Stimulated activated CD8-positive, alpha-beta memory T cell treated with anti-CD3 and anti-CD28 coated beads, Interleukin-15, amount 100 ng/mL, for 1 hour (primary cell): ENCODE measurements around the gene CPED1.

Source experiments
- DNase-seq: peaks from one replicate; pipeline ENCODE4 v3.0.0-alpha.2; 2020; ENCODE audit warnings: low read depth

The CPED1 gene

DNA sequence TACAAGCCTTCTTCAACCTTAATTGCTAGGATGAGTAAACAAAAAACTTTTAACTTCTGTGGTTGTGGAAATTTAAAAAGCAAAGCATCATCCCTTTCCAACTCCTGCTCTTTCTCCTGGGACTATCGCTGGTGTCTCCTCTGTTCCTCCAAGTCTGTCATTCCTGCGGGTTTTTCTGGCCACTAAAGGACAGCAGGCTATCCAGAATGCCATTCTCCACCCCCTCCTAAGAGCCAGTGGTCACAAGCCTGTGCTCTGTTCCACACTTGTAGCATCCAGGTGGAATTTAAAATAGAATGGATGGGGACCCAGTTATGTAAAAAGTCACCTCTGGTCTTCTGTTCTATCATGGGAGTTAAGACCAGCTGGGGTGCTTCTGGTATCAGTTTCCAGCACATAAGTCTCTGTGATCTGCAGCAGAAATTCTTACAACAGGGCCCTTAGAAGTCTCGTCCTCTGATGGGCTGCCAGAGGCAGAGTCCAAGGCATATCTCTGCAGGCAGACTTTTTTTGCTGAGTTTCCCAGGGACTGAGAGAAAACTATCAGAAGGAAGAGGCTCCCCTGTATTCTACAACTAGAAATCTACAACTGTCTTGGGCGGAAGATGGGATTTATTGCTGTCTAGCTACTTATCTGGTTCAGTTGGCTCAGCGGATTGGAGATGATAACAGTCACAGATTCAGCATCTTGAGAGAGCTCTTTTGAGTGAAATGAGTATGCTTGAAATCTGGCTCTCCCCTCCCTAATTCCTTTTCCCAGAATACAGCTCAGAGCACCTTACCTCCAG lies 335.2 kb downstream of the CPED1 start:
- DNase-seq, result no peak

DNA sequence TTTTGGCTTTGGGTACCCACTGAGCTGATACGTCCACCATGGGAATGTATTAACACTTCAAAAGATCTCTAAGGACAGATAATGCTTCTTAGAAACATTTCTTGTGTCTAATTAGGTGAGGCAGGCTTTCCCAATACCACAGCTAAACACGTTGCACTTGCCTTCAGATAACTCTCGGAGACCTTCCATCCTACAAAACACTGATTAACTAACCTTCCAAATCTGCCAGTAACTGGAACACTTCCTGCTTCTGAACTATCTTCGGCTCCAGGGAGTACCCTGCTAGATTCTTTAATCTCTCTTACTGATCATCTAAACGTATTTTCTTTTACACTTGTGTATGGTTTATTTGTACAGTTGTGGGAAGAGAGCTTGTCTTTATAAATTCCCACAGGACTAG lies 339.2 kb downstream of the CPED1 start:
- DNase-seq, result no peak

DNA sequence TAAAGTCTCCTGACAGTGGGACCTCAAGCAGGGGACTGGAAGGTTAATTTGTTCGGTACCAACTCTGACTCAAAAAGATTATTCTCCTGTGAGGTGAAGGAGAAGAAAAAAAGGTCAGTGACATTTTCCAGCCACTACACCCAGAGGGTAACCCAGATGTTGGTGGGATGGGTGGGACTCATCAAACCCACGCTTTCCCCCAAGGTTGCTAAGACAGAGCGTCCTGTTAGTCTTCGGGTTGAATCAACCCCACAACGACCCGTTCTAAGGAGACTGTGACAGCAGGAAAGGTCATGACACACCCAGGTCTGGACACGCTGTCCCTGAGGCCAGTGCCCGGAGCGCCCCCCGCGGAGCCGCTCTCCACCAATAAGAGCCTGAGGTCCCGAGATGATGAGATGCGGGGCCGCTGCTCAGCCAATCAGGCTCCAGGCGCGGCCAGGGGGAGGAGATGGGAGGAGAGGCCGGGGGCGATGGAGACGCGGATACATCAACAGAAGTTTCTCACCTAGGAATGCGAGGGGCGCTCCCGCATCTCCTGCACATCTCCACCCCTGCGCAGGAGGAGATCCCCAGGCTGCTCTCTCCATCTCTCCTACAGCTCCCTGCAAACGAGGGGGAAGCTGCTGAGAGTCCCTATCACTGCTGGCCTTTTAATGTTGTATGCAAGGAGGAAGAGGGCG lies 340.1 kb downstream of the CPED1 start, which contains the start of gene WNT16:
Gene WNT16 (plus strand): TSS at position 493 of the 683 bp plus-strand sequence. CDS start 293 bp downstream, outside the sequence.
- DNase-seq, result no peak

DNA sequence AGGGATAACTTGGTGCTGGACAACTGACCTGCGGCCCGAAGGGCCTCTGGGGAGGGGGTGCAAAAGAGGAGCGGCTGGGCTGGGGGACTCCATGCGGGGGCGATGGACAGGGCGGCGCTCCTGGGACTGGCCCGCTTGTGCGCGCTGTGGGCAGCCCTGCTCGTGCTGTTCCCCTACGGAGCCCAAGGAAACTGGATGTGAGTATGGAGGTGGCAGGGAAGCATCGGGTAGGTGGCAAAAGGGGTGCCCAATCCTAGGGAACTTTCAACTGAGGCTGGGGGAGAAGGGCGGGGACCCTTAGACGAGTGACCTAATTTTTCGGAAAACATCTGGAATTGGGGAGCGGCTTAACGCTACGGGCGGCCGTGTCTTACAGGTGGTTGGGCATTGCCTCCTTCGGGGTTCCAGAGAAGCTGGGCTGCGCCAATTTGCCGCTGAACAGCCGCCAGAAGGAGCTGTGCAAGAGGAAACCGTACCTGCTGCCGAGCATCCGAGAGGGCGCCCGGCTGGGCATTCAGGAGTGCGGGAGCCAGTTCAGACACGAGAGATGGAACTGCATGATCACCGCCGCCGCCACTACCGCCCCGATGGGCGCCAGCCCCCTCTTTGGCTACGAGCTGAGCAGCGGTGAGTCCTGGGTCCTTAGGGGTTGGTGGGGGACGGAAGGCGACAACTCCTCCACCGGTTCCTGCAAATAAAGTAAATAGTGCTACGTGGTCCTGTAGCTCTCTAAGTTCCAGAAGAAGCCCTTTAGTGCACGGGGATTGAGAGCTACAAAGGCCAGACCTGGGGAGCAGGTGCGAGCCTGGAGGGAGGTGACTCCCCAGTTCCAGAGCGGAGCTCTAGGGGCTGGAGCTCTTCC lies 340.9 kb downstream of the CPED1 start:
- no peak for DNase-seq

DNA sequence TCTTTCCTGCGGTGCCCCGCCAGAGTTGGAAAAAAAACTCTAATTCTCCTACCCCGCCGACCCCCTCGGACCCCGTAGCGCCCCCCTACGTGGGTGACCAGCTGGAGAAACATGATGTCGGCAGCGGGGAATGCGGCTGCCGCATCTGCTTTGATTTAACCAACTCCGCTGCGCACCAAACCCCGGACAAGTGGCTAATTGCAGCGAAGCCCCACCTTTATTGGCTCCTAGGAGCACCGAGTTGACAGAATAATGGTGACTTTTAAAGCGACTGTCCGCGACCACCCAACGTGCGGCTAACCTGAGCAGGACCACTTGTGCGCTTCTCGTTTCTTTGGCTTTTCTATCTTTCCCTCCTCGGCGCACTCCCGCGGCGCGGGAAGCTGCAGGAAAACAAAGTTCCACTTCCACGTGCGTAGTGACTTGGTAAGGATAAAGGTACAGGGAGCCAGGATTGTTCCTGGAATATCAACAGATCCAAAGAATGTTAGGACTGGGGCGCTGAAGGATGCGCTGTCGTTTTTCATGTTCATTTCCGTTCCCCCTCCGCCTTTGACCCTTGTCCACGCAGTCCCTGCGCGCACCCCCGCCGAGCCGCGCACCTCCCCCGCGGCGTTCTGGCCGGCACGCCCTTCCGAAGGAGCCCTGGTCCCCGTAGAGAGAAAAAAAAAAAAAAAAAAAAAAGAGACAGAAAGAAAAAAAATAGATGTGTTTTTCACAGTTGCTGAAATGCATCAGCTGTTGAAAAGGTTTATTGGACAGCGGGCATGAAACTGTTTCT lies 341.7 kb downstream of the CPED1 start:
- no peak for DNase-seq

DNA sequence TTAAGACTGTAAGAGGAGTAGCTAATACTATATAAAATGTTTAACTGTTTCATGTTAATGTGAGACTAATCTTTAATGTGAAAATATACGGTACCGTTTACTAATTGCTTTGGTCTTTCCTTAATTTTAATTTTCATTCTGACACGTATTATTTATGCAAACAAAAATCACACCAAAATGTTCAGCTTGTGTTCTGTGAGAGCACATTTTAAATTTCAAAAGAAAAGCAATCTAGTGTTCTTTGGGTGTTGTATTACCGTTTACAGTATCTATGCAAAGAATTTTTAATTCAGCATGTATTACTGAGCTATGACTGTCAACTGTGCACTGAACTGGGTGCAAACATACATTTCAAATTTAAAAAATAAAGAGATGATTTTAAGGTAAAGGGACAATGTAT lies 342.5 kb downstream of the CPED1 start:
- DNase-seq, result no peak

DNA sequence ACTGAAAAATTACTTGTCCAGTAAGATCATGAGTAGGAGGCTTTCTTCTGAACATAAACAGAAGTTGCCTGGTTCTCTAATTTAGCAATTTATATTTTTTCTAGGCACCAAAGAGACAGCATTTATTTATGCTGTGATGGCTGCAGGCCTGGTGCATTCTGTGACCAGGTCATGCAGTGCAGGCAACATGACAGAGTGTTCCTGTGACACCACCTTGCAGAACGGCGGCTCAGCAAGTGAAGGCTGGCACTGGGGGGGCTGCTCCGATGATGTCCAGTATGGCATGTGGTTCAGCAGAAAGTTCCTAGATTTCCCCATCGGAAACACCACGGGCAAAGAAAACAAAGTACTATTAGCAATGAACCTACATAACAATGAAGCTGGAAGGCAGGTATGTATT lies 343.1 kb downstream of the CPED1 start:
- no peak for DNase-seq

DNA sequence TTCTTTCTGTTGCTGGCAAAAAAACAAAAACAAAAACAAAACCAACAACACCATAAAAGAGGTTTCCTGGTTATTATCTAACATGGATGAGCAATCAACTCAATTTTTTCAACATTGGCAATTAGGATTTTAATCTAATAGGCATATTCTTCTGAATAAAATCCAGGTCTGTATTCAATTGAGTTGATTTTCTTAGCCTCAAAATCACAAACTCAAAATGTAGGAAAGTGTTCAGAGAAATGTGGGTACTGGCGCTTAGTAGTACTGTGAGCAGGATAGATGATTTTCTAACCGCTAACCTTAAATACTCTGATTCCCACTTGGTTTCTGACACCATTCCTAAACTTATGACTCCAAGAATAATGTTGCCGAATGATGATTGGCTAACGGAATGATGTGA lies 345.9 kb downstream of the CPED1 start:
- no peak for DNase-seq

DNA sequence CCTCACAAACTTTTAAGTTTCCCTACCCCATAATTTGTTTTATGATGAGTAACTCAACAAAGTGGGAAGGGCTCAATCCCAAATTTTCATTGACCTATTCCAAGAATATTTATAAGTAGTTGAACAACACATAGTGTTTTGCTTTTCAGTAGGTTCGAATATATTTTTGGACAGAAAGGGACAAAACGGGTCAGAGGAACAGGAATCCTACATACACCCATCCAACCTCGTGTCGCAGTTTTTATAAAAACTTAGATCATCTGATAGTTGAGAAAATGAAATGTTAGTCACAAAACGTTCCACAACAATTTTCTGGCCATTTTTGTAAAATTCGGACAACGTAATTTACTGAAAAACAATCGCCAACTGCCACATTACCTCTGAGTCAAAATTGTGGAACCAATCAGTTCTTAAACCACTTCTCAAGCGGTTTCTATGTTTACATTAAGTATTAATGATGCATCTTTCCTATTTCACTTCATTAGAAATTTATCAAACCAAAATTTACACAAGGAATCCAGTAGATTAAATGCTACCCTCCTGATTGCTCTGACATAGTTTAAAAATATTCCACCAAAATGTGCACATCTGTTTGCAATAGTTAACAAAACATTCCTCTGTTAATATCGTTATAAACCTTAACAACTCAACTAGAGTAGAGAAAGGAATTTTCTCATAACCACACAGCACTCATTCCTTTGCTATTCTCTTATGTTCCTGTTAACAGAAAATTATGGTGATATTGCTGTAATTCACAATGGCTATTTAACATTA lies 346.6 kb downstream of the CPED1 start:
- no peak for DNase-seq

DNA sequence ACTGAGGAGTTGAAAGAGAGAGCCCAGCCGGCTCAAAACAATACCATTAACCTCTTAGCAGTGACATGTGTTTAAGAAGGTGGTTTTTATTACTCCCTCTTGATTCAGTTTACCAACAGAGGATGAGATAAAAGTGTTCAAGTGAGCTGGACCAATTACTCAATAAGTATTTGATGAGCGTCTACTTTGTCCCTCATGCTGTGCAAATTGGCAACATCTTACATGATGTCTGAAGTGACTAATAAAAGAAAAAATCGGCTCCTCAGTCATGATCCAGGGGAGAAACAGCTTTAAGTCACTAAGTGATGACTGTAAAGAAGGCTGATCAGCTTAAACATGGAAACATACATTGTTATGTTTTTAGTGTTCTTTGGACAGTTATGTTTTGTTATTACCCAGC lies 348.1 kb downstream of the CPED1 start:
- DNase-seq, result no peak

DNA sequence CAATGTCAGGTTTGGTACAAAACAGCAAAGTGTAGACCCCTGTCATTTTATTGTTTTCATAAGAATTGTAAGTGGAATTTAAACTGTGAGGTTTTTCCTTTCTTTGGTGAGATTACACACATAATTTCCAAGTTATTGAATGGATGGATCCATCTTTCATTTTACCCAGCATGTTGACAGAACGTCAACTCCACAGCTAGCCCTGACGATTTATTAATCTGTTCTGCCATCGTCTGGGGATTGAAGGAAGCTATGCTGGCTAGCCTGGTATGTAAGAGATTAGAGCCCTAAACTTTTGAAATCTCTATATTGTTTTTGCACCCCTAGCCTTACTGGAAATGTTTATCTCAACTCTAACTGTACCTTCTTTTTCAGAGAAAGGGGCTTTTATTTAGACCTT lies 348.9 kb downstream of the CPED1 start:
- no peak for DNase-seq

DNA sequence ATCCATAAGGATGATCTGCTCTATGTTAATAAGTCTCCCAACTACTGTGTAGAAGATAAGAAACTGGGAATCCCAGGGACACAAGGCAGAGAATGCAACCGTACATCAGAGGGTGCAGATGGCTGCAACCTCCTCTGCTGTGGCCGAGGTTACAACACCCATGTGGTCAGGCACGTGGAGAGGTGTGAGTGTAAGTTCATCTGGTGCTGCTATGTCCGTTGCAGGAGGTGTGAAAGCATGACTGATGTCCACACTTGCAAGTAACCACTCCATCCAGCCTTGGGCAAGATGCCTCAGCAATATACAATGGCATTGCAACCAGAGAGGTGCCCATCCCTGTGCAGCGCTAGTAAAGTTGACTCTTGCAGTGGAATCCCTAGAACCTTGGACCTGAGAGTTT lies 350.6 kb downstream of the CPED1 start:
- DNase-seq, result no peak

DNA sequence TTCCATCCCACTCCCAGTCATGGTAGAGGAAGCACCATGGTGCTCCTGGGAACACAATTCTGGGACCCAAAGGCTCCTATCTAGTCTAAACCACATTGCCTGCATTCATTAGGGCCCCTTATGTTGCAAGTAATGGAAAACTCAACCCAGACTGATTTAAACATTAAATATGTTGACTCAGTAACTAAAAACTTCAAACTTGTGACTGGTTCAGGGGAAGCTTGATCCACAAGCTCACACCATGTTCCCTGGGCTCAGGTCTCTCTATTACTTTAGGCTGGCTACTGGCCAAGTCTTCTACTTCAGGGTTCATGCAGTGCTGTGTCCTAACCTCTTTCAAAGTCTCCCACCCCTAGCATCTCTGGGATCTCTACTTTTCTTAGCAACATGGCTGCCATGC lies 353.4 kb downstream of the CPED1 start:
- DNase-seq, result no peak

DNA sequence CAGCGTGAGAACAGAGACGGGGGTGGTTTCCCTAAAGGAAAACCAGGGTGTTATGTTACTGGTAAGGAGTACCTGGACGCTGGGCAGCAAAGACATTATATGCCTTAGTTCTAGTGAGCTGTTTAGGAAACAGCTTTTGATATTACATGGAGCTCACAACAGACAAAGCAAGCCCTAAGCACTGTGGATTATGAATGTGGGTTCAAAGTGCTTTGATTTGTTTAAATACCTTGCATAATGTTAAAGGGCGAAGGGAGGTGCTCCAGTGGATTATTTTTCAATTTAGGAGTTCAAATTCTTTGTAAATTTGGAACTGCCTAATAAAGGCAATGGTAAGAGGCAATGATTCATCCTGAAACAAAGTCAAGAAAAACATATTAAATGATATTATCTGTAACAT lies 354.1 kb downstream of the CPED1 start:
- no peak for DNase-seq

DNA sequence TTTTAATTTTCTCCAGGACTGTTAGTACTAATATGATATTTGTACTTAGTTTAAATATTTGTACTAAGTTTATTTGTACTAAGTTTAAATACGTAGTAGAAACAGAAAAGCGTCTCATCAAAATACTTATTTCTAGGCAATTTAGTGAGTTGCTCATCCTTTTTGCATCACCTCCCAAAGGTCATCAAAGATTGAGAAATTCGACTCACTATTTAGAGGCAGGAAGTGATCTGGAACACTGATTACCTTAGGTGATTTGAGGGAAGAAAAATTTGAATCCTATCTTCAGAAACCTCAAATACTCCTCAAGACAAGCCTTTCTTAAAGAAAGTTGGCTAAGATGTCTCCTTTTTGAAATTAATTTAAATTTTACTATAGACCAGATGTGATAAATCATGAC lies 354.8 kb downstream of the CPED1 start:
- no peak for DNase-seq

DNA sequence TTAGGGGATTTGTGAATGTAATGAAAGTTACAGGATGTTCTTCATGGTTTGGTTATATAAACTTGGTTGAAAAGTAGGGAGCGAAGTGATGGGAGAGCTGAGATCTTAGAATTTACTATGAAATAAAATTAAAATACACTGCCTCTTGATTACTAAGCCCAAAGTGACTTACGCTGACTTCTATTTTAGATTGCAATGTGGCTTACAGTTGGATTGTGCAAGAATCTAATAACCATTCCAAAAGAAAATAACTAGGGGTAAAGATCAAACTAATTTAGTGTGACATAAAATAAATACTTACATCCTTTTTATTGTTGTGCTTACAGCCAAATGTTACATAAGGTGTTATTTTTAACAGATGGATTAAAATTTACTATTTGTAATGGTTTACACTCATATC lies 355.6 kb downstream of the CPED1 start:
- no peak for DNase-seq

DNA sequence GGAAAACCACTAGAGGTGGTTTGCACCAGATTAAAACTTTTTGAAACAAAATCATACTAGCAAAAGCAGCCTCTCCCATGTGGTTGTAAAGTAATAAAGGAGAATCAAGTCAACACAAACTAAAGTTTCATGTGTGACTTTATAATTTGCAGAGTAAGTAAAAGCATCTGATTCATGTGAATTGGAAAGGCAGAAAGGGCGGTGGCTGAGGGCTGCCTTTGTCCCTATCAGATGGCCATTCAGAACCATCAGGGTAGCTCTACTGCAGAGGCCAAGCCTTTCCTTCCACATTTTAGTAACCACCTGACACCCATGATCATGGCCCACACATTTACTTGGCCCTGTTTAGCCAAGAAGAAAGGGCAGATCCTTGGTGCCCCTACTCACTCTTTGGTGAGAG lies 356.0 kb downstream of the CPED1 start:
- no peak for DNase-seq
